DMS53 treated with DMSO at 0.1 percent for 48 hours (cell line): ENCODE measurements around the gene FBLN2.

Source experiments
- DNase-seq: peaks from one replicate; lab custom pipeline; 2025; ENCODE audit not compliant: unreplicated experiment; lab: John Stamatoyannopoulos, UW

Gene FBLN2

DNA sequence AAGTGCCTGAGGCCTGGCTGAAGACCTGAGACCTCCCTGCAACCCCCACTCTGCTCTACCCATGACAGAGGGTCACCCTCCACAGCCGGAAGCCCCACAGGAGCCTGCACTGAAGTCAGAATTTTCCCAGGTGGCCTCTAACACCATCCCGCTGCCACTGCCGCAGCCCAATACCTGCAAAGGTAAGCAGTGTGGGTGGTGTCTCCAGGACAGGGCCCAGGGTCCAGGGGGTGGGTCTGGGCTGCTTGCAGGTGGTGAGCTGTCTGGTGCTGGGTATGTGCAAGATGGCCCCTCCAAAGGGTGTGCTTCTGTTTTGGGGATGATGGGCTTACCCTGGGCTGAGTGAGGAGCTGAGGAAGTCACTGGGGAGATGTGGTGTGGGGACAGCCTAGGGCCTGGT is 69.9 kb downstream of the FBLN2 start:
- no peak for DNase-seq

DNA sequence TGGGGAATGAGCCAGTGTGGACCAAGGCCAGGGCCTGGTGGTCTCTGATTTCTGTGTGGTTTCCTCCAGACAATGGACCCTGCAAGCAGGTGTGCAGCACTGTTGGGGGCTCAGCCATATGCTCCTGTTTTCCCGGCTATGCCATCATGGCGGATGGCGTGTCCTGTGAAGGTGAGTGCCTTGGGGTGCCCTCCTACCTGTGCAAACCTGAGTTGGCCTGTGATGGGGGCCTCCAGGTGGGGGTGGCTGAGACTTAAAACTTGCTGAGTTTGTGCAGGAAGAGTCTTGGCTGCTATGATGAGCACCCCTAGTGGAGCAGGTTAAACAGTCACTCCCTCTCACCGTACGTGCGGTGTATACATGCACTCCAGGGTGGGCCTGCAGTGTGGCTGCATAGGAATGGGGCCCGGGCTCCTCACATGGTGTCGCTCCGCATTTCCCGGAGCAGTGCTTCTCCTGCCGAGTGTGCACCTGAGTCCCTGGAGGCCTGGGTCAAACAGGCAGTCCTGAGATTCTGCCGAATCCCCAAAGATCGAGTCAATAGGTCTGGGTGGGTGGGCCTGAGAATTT is 70.8 kb downstream of the FBLN2 start:
- DNase-seq, result no peak

DNA sequence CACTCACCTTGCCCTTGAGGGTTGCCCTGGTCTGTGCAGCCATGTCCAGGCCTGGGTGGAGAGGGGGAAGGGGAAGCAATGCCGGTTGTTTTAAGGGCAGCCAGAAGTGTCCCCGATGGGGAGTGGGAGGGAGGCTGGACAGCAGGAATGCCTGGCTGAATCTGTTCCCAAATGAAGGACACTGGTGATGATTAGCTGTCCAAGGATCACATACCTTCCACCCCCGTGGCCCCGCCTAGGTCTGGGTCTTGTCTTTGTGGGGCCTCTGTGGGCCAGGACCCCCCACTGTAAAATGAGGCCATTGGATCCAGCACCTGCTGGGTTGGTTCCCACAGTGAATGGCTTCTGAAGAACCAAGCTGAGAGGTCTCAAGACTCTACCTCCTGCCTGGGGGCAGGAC is 71.4 kb downstream of the FBLN2 start:
- DNase-seq, result no peak

DNA sequence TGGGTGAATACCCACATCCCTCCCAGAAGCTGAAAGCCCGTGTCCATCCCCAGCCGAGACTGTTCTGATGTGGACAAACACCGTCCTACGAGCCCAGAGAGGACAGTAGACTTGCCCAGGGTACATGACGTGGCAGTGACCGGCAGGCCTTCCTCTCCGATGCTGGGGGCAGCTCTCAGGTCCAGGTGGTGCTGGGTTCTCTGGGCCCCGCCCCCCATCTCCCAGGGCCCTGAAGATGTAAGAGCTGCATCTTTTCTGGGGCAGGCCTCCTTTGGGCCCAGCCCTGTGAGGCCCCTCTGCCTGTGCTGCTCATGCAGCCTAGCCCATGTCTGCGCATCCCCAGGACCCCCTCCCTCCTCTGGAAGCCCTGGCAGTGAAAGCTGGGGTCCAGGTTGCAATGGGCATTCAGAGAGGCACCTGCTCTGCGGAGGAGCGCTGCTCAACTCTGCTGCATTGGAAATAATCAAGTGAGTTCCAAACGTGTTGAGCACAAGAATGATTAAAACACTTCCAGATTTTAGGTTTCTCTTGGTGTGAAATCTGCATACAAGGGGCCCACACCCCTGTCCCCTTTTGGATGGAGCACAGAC is 71.9 kb downstream of the FBLN2 start:
- no peak for DNase-seq

DNA sequence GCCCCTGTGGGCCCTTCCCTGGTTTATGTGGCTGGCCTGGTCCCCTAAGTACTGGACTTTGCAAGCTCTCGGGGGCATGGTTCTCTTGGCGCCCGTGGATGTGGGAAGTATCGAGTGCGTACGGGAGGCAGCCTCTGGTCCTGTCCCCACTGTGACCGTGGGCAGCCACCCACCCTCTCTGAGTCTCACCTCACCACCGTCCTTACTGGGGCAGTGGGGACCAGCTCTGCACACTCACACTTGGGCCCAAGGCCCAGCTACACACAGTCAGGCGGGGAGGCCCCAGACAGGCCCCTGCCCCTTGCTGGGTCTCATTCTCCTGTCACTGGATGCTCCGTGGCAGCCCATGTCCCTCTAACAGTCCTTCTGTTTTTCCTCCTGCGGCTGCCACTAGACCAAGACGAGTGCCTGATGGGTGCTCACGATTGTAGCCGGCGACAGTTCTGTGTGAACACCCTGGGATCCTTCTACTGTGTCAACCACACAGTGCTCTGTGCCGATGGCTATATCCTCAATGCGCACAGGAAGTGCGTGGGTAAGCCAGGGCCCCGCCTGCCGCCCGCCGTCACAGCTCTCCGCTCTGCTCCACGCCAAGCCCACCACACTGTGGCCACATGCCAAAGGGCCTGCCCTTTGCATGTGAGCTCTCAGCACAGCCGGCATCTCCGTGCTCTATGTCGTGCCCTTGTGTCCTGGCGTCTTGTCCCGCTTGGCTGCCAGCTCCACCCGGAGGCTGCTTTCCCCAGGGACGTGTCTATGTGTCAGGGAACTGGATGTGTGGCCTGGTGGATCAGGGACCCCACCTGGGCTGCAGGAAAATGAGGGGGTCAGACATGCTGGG is 72.7 kb downstream of the FBLN2 start:
- DNase-seq, result no peak

DNA sequence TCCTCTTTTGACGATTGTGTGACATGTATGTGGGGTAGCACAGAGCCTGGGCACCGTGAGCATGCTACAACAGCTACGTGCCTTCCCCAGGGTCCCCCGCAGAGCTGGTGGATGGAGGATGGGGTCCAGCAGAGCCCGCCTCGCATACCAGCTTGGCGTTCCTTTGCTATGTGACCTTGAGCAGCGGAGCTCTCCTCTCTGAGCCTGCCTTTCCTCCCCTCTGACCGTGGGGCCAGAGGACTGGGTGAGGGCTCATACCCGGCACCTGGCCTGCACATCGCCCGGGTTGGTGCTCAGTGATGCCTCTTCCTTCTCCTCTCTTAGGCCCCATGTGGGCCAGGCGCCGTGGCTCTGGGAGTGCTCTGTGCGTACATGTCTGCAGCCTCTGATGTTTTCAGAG is 73.4 kb downstream of the FBLN2 start:
- DNase-seq, result no peak

DNA sequence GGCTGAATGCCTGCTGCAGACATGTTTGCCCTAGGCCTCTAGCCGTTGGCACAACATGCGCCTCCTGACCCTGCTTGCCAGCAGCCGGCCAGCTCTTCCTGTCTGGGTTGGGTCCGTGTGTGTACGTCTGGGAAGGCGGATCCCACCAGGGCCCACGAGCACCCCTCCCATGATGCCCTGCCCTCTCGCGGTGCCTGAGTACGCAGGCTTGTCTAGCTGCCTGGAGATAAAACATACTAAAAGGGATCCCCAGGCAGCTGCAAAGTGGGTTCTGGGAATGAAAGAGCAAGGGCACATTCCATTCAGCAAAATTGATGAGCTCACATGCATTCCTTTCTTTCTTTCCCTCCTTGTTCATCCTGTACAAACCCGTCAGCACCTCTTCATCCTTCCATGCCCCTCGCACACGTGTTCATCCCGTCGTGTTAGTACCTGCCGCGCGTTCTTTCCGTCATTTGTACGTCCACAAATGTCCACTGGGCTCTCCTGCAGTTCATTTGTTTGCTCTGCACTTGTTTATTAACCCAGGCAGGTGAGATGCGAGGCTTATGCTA is 74.3 kb downstream of the FBLN2 start:
- DNase-seq, result no peak

DNA sequence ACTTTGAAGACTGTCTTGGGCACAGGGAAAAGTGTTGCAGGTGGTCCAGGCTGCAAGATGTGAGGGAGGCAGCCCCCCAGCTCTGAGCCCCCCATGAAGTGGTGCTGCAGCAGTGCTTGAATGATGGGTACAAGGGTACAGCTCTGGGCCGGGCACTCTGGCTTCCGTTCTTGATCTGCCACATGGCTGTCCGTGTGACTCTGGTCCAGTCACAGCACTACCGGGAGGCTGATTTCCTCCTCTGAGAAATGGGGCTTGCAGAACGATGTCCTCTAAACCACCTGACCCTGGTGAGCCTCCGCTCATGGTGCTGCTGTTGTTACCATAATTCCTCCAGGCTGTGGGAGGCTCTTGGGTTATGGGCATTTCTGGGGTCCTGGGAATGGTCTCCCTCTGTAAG is 75.1 kb downstream of the FBLN2 start:
- no peak for DNase-seq

DNA sequence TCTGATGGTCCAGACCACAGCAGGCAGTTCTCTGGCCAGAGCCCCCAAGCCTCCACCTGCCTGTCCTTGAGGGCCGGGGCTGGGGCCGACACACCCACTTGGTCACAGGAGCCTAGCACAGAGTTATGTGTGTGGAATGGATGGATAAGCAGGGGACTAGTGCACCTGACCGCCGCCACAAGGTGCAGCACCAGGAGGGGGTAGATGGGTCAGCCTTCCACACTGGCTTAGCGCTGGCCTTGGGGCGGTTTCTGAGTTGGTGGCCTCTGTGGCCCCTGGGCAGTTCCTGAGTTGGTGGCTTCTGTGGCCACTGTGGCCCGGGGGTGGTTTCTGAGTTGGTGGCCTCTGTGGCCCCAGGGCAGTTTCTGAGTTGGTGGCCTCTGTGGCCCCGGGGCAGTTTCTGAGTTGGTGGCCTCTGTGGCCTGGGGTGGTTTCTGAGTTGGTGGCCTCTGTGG is 75.8 kb downstream of the FBLN2 start:
- DNase-seq, result no peak

DNA sequence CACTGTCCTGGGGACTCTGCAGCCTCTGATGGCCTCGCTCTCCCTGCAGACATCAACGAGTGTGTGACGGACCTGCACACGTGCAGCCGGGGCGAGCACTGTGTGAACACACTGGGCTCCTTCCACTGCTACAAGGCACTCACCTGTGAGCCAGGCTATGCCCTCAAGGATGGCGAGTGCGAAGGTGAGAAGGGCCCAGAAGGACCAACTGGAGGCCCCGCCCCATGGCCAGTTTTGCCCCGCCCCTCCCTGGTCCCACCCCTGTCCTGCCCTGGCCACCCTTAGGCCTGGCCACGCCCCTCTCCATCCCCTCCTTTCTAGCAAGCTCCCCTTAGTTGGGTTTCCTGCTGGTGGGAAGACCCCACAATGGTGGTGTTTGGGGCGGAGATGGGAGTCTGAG is 77.5 kb downstream of the FBLN2 start:
- no peak for DNase-seq

DNA sequence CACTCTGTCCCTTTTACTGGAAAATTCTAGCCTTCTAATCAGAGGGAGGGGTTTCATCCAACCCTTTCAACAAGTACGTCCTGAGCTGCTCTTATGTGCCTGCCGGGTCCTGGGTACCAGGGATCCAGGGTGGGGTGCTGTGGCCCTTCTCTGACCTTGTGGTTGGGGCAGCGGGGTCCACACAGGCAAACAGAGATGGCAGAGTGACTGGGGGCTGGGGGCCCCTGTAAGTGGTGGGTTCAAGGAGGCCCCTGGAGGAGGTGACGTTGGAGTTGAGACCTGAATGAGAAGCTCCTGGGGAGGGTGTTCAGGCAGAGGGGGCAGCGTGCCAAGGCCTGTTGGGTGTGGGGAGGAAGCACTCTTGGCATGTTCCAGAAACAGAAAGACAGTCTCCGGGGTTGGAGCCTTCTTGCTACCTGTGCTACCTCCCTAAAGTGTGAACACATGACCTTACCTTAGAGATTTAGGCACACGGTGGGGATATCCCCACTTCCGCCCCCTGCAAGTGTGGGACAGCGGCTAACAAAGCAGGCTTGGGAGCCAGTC is 78.1 kb downstream of the FBLN2 start:
- no peak for DNase-seq

DNA sequence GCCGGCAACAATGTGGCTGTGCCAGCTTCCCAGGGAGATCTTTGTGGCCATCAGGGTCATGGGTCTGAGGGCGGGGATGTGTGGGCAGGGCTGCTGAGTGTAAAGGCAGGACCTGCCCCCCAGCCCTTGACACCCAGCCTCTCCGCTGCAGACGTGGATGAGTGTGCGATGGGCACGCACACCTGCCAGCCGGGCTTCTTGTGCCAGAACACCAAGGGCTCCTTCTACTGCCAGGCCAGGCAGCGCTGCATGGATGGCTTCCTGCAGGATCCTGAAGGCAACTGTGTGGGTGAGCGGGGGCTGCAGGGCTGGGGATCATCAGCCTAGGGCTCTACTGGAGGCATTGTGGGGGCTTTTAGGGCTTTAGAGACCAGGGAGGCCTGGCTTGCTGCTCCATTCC is 78.8 kb downstream of the FBLN2 start:
- no peak for DNase-seq

DNA sequence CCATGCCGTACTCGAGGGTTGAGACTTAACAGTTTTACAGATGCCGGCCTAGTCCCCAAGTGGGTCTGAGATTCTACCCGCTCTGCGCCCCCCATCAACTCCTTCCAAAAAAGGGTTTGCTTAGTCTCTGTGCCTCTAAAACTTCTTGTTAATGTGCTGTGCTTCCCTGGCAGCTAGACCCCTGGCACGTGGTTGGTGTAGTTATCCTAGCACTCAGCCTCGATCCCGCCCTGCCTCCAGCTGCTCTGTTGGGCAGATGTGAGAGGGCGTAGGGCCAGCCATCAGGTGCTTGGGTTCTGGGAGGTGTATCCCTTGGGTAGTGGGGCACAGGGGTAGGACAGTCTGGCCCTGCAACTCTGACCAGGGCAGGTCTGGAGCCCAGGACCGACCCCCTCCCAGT is 79.5 kb downstream of the FBLN2 start:
- DNase-seq, result no peak

DNA sequence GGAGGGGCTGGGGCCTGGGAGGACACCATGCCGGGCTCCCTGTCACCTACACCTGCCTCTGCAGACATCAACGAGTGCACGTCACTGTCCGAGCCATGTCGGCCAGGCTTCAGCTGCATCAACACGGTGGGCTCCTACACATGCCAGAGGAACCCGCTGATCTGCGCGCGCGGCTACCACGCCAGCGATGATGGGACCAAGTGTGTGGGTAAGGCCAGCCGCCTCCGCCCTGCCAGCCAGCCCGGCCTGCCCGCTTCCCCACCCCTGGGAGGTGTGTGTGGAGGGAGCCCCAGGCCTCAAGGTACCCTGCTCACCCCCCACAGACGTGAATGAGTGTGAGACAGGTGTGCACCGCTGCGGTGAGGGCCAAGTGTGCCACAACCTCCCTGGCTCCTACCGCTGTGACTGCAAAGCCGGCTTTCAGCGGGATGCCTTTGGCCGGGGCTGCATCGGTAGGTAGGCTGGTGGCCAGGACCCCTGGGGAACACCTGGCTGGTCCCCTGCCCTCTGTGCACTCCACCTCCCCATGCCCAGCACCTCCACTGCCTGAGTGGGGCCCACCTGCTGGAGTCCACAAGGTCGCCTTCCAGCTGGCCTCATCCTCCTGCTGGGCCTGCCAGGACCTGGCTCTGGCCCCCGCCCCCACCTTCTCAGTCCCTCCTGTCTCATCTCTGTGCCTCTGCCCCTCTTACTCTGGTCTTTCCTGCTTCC is 80.1 kb downstream of the FBLN2 start:
- DNase-seq, result no peak

DNA sequence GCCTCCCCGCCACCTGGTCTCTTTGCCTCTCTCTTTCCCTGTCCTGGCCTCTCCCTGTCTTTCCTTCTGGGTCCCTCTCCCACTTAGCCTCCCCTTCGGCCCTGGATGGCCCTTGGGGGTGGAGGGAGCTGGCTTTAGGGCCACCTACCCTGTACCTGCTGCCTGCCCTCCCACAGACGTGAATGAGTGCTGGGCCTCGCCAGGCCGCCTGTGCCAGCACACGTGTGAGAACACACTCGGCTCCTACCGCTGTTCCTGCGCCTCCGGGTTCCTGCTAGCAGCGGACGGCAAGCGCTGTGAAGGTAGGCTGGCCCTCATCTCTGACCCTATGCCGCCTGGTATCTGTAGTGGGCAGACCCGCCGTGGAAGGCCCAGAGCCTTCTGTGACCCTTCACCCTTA is 80.7 kb downstream of the FBLN2 start:
- no peak for DNase-seq

DNA sequence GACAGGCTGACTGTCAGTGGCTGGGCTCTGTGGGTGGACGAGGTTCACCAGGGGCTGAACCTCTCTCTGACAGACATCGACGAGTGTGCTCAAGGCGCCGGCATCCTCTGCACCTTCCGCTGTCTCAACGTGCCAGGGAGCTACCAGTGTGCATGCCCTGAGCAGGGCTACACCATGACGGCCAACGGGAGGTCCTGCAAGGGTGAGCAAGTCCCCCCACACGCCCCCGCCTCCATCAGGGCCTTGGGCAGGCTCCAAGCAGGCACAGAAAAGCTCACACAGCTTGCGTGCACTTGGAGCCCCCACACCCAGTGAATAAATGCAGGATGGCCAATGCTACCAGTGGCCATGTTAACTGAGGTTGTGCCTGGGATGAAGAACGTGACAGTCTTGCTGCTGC is 82.3 kb downstream of the FBLN2 start:
- DNase-seq, result no peak

DNA sequence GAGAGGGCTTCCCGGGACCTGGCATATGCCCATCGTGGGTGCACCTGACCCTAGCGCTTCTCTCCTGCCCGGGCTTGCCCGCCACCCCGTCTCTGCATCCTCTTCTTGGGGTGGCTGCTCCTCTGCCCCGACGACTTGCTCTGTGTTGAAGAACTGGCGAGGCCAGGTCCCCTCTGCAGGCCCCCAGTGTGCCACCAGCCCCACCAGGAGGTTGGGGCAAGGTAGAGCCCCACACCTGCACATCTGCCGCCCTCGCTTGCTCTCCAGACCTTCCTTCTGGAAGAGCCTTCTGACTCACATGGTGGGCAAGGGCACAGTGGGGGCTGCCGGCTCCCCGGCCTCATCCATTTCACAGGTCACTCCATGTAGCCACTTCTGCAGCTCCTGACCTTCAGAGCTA is 84.3 kb downstream of the FBLN2 start:
- DNase-seq, result no peak

DNA sequence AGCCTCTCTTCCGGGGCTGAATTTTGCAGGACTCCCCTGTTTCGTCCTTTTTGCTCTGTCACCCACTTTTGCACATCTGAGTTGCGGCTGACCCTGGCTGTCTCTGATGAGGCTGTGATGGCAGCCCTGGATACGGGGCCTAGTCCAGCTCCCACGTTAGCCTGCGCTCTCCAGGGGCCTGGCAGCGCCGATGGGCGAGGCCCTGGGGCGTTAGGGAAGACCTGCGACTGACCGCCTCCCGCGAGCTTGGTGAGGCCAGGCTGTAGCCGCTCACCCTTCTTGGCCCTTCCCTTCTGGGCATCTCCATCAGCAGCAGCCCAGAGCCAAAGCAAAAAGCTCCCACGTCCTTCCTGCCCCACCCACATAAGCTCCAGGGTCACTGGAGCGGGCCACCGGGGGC is 85.2 kb downstream of the FBLN2 start:
- no peak for DNase-seq

DNA sequence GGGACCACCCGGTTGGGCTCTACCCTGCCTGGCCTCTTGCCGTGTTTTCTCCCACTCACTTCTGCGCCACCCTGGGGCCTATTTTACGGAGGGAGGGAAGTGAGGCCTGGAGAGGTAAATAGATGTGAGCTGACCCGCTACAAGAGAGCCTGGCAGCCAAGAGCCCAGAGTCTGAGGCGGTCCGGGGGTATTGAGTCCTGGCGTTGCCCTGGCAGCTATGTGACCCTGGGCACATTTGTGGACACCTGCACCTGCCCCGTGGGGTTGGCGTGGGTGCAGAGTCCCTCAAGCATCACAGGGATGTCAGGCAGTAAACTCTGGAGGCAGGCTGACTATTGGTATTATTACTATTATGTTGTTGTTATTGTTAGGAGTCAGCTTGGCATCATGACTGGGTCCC is 85.7 kb downstream of the FBLN2 start:
- DNase-seq, result no peak

DNA sequence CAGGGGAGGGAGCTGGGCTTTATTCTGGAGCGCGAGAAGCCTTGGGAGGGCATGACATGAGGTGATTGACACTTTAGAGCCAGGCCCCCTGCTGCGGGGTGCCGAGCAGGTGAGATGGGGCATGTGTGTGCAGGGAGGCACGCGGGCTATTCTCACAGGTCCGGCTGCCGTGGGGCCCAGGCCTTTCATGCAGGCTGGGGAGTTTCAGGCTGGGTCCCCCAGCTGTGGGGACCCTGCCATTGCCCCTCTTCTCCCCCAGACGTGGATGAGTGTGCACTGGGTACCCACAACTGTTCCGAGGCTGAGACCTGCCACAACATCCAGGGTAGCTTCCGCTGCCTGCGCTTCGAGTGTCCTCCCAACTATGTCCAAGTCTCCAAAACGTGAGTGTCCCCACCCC is 87.3 kb downstream of the FBLN2 start:
- no peak for DNase-seq

DNA sequence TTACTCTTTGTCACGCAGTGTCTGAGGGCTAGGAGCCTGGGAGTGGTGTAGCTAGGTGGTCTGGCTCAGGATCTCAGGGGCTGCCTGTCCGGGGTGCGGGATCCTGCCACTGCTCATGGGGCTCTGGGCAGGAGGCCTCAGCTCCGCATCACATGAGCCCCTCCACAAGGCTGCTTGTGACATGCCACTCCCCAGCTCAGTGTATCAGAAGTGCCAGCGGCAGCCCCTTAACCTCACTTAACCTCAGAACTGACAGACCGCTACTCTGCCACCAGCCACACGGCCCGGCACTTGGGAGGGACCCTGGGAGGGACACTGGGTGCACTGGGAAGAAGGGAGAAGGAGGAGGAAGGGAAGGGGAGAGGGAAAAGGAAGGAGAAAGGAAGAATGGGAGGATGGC is 87.9 kb downstream of the FBLN2 start:
- no peak for DNase-seq
